WTC11 (cell line): ENCODE results near the gene SLC24A4.

ENCODE experiments used
- CTCF ChIP-seq: fragments of 200-600 bp; IDR thresholded peaks from 2 replicates; pipeline ENCODE4 v1.8.0; 2022; ENCODE audit warnings: antibody characterized with exemption
- FOXP4 ChIP-seq: sonication (generic); formaldehyde crosslinking; IDR thresholded peaks from 2 replicates; pipeline ENCODE4 v1.8.0; 2022; ENCODE audit warnings: mild to moderate bottlenecking, missing genetic modification reagents
- GRHL2 ChIP-seq: fragments of 250-450 bp; sonication (Bioruptor Pico); IDR thresholded peaks from 2 replicates; pipeline ENCODE4 v1.8.0; 2022; ENCODE audit warnings: mild to moderate bottlenecking, moderate library complexity; ENCODE audit not compliant: insufficient replicate concordance, severe bottlenecking
- HMGXB4 ChIP-seq: sonication (generic); formaldehyde crosslinking; IDR thresholded peaks from 2 replicates; pipeline ENCODE4 v1.8.1; 2023; ENCODE audit warnings: mild to moderate bottlenecking, moderate library complexity, missing genetic modification reagents
- MAX ChIP-seq: sonication (generic); formaldehyde crosslinking; IDR thresholded peaks from 2 replicates; pipeline ENCODE4 v1.8.0; 2022; ENCODE audit warnings: mild to moderate bottlenecking, missing genetic modification reagents
- NFYB ChIP-seq: sonication (generic); formaldehyde crosslinking; conservative IDR thresholded peaks from 2 replicates; pipeline ENCODE4 v1.8.0; 2022; ENCODE audit warnings: low read depth, missing genetic modification reagents
- OVOL2 ChIP-seq: fragments of 250-450 bp; sonication (Bioruptor Pico); IDR thresholded peaks from 2 replicates; pipeline ENCODE4 v1.9.0; 2021; ENCODE audit warnings: mild to moderate bottlenecking, borderline replicate concordance
- TCF7 ChIP-seq: sonication (generic); formaldehyde crosslinking; IDR thresholded peaks from 2 replicates; pipeline ENCODE4 v1.8.0; 2022; ENCODE audit warnings: mild to moderate bottlenecking, low read depth, missing genetic modification reagents, moderate library complexity
- ZNF423 ChIP-seq: fragments of 250-450 bp; sonication (Bioruptor Pico); IDR thresholded peaks from 2 replicates; pipeline ENCODE4 v2.1.2; 2022; ENCODE audit warnings: mild to moderate bottlenecking, moderate library complexity
- TF ChIP-seq, protein P1 (sequence below): sonication (generic); formaldehyde crosslinking; IDR thresholded peaks from 2 replicates; pipeline ENCODE4 v1.8.1; 2022; ENCODE audit warnings: mild to moderate bottlenecking, moderate library complexity, missing genetic modification reagents

DNA sequence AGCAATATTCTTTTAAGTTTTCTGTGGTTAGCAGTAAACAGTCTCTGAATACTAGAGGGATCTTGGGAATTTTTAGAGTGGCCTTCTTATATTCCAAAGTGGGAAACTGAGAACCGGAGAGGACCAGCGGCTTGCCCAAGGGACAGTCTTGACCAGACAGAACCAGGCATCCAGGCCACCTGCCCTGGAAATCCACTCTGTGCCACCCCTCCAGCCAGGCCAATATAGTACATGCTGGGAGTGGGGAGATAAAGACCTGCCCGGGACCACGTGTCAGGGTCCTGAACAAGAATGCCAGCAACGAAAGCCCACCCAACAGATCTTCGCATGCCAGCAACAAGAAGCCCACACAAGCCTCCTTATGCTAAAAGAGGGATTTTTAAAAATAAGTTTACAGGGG lies 141.2 kb downstream of the SLC24A4 start:
- TF ChIP-seq CTCF (no peak), FOXP4 (CRISPR knock-in tag) (no peak), GRHL2 (CRISPR knock-in tag) (no peak), ZNF423 (CRISPR knock-in tag) (no peak), NFYB (CRISPR knock-in tag) (no peak), TCF7 (no peak), HMGXB4 (no peak), MAX (CRISPR knock-in tag) (no peak), OVOL2 (CRISPR knock-in tag) (no peak)
- TF ChIP-seq, protein P1, sequence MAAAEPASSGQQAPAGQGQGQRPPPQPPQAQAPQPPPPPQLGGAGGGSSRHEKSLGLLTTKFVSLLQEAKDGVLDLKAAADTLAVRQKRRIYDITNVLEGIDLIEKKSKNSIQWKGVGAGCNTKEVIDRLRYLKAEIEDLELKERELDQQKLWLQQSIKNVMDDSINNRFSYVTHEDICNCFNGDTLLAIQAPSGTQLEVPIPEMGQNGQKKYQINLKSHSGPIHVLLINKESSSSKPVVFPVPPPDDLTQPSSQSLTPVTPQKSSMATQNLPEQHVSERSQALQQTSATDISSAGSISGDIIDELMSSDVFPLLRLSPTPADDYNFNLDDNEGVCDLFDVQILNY (CRISPR knock-in tag) = no peak
